Hematopoietic multipotent progenitor cell treated with erythropoietin and hydrocortisone succinate and interleukin-3 and kit ligand, for 6 days (in vitro differentiated cells): ENCODE results near the gene GLT8D1.
"Not testable (repeated sequence)": the region's sequence is repeated elsewhere in the genome, so short reads cannot be mapped to it uniquely, and the experiment has no call there.

Source experiments
- DNase-seq: peaks from one replicate; pipeline ENCODE4 v3.0.0-alpha.2; 2015

GLT8D1 gene

GRCh38 chr3:52705688-52706686, at the start of gene GLT8D1, which contains the start of gene SPCS1:
Gene GLT8D1, minus strand, starts transcription at chr3:52705791. Its CDS starts 5,331 bp downstream, at chr3:52700460.
Gene SPCS1, plus strand, starts transcription at chr3:52706106. Its CDS starts 141 bp downstream, at chr3:52706247.
- DNase-seq: peak; percentile 95

GRCh38 chr3:52754373-52754772, 48.8 kb upstream of the GLT8D1 start:
- no peak for DNase-seq

DNA sequence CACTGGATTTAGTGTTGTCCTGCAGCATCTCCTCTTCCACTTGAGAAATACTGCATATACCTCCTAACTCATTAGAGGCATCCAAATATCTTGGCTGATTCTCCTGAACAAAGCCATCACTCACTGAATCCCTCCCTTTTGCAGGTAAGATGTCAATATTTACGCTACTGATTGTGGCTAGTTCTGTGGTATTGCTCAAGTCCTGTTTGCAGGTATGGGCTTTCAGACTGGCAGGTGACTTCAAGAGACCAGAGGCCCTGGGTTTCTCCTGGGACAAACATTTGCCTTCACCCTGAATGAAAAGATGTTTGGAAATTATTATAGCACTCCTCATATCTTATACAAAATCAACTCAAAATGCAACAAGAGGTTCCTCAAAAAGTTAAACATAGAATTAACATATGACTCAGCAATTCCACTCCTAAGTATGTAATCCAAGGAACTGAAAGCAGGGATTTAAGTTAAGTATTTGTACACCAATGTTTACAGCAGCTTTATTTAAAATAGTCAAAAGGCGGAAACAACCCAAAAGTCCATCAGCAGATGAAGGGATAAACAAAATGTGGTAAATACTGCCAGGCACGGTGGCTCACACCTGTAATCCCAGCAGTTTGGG, 46.6 kb upstream of the GLT8D1 start:
- peak; percentile 30 for DNase-seq

DNA sequence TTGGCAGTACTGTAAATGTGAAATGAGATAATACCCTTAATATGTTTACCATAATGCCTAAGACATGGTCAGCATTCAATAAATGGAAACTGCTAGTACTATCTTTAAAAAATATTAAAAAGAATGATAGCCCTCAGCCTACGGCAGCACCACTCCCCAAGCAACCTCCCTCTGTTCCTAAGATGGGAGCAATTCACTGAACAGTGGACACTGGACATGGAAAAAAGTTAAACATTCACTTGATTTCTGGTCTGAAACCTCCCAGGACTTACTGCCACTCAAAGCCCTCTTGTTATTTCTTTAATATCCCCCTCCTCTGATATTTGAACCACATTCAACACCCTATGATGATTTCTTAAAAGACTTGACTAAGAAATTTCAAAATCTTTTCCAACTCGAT, 38.1 kb upstream of the GLT8D1 start:
- DNase-seq: no peak

DNA sequence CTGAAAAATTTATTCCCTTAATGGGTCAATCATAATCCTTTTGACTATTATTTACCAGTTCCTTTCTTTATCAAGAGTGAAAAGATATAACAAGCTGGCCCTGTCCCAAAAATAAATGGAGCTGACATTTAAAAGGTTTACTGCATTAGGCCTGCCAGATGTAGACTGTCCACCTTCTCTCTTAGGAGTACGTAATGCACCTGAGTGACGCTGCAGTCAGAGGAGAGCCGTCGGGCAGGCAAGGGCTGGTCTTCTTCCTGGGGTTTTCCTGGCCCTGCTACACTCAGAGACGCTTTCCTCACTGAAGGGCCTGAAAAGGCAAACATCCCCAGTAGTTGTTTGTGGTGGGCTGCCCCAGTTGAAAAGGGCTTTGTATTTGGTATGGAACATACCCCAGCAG, 37.6 kb upstream of the GLT8D1 start:
- no peak for DNase-seq

GRCh38 chr3:52742418-52743041, 36.9 kb upstream of the GLT8D1 start:
- peak; percentile 62 for DNase-seq

GRCh38 chr3:52739730-52740129, 34.1 kb upstream of the GLT8D1 start:
- DNase-seq: no peak

DNA sequence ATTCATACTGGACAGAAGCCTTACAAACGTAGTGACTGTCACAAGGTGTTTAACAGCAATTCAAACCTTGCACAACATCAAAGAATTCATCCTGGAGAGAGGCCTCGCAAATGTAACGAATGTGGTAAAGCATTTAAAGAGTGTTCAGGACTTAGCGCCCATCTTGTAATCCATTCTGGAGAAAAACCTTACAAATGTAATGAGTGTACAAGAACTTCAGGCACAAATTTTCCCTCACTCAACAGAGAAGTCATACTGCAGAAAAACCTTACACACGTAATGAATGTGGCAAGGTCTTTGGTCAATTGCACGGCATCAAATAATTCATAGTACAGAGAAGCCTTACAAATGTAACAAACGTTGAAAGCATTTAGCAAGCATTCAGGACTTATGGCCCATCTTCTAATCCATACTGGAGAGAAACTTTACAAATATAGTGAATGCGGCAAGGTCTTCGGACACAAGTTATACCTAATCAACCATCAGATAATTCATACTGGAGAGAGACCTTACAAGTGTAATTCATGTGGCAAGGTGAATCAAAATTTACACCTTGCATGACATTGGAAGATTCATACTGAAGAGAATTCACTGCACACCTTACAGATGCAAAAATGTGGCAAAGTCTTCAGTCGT, 27.8 kb upstream of the GLT8D1 start:
- no peak for DNase-seq

DNA sequence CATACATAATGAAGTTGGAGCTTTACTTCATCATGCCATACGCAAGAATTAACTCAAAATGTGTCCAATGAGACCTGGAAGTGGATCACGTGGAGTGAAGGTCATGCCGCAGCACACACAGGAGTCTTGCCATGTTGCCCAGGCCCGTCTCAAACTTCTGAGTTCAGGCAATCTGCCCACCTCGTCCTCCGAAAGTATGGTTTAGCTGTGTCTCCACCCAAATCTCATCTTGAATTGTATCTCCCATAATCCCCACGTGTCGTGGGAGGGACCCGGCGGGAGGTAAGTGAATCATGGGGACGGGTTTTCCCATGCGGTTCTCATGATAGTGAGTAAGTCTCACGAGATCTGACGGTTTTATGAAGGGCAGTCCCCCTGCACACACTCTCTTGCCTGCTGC, 26.0 kb upstream of the GLT8D1 start:
- DNase-seq: no peak

GRCh38 chr3:52730681-52731080, 25.1 kb upstream of the GLT8D1 start:
- DNase-seq: no peak

DNA sequence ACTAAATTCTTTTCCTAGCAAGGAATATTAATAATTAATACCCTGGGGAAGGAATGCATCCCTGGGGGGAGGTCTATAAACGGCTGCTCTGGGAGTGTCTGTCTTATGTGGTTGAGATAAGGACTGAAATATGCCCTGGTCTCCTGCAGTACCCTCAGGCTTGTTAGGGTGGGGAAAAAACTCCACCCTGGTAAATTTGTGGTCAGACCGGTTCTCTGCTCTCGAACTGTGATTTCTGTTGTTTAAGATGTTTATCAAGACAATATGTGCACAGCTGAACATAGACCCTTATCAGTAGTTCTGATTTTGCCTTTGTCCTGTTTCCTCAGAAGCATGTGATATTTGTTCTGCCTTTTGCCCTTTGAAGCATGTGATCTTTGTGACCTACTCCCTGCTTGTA, 23.2 kb upstream of the GLT8D1 start:
- DNase-seq: not testable (repeated sequence)

DNA sequence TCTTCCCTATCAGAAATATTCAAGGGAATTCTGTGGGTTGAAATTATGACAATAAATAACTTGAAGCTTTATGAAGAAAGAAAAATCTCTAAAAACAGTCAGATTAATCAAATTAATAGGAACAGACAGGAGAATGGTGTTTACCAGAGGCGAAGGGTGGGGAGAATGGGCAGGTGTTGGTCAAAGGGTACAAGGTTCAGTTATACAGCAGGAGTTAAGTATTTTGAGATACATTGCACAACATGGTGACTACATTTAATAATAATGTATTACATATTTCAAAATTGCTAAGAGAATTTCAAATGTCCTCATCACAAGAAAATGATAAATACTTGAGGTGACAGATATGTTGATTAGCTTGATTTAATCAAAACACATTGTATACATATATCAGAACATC, 18.9 kb upstream of the GLT8D1 start:
- no peak for DNase-seq

DNA sequence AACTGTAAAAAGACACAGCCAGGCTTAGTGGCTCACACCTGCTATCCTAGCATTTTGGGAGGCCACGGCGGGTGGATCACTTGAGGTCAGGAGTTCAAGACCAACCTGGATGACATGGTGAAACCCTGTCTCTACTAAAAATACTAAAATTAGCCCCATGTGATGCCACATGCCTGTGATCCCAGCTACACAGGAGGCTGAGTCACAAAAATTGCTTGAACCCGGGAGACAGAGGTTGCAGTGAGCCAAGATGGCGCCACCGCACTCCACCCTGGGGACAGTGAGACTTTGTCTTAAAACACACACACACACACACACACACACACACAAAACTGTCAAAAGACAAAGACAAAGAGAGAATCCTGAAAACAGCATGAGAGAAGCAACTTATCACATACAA, 18.3 kb upstream of the GLT8D1 start:
- no peak for DNase-seq

DNA sequence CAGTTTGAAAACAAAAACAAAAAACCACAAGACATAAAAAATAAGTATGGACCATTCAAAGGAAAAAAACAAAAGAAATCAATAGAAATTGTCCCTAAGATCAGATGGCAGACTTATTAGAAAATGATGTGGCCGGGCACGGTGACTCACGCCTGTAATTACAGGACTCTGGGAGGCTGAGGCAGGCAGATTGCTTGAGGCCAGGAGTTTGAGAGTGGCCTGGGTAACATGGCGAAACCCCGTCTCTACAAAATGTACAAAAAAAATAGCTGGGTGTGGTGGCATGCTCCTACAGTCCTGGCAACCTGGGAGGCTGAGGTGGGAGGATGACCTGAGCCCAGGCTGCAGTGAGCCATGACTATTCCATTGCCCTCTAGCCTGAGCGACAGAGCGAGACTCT, 16.9 kb upstream of the GLT8D1 start:
- DNase-seq: no peak

GRCh38 chr3:52721730-52722008, 16.1 kb upstream of the GLT8D1 start:
- DNase-seq: no peak

GRCh38 chr3:52721002-52721729, 15.6 kb upstream of the GLT8D1 start:
- DNase-seq: peak; percentile 79

DNA sequence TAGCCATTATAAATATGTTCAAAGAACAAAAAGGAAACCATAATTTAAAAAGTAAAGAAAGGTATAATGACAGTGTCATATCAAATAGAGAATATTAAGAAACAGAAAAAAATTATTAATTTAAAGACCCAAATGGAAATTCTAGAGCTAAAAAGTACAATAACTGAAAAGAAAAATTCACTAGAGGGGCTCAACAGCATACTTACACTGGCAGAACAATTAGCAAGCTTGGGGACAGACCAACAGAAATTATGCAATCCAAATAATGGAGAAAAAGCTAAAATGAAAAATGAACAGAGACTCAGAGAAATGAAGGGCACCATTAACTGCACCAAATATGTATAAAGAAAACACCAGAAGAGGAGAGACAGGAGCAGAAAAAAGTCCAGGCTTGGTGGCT, 14.0 kb upstream of the GLT8D1 start:
- no peak for DNase-seq

- no peak for DNase-seq
Observed at GRCh38 chr3:52715714-52716305, 10.2 kb upstream of the GLT8D1 start.

GRCh38 chr3:52714335-52715302, 9.0 kb upstream of the GLT8D1 start:
- DNase-seq: no peak

GRCh38 chr3:52712291-52713212, 7.0 kb upstream of the GLT8D1 start:
- DNase-seq: no peak
